ENCODE data around the gene HSPB7.

GRCh38 chr1:16047791-16048475 is 30.1 kb upstream of the HSPB7 start:
- TF ChIP-seq CTCF (conservative IDR thresholded peaks at IDR 0.05; ENCODE audit: low read length) (no peak), EZH2phosphoT487 (IDR thresholded peaks at IDR 0.05; ENCODE audit: borderline replicate concordance) (no peak)

Measured in Loucy (cell line).